ENCODE measurements around the gene F11.

Gene F11

GRCh38 chr4:186265683-186266652, at the start of gene F11:
TSS of gene F11 (plus strand) at chr4:186266189. CDS start at chr4:186267137, 948 bp downstream.
- no peak for TF ChIP-seq CTCF (IDR thresholded peaks at IDR 0.05; ENCODE audit: low read depth, low read length)
- in situ Hi-C loops (cut with HindIII; ENCODE audit: low sequenced_read_pairs): no loop called here
- H3K4me3 ChIP-seq (ENCODE audit: low read depth, low read length): no peak within 1 kb of the TSS
- DNase-seq (ENCODE audit: low read depth, low spot score): no peak

GRCh38 chr4:186216465-186217024, 49.4 kb upstream of the F11 start:
- in situ Hi-C loops (cut with HindIII; ENCODE audit: low sequenced_read_pairs): no loop called here
- H3K4me3 ChIP-seq (ENCODE audit: low read depth, low read length): no peak overlapping the region
- DNase-seq (ENCODE audit: low read depth, low spot score): no peak
- TF ChIP-seq CTCF (IDR thresholded peaks at IDR 0.05; ENCODE audit: low read depth, low read length): no peak

DNA sequence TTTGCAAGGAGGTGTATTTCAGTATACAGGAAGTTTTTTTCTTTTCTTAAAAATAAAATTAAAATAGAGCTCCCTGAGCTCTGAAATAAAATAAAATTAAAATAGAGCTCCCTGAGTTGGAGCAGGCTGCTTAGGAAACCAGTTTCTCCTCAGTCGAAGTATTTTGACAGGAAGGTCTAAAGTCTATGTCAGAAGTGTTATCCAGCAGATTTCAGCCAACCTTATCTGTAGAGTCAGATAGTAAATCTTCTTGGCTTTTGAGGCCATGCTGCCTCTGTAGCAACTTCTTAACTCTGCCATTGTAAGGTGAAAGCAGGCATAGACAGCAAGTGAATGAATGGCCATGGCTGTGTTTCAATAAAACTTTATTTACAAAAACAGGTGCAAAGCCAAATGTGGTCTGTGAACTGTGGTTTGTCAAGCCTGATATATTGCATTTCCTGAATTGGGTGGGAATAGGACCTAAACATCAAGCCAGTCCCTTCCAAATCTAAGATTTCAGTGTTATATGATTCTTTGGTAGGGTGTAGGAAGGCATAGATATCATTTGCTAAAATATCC, 48.2 kb upstream of the F11 start:
- no peak overlapping the region for H3K4me3 ChIP-seq (ENCODE audit: low read depth, low read length)
- no peak for TF ChIP-seq CTCF (IDR thresholded peaks at IDR 0.05; ENCODE audit: low read depth, low read length)
- DNase-seq (ENCODE audit: low read depth, low spot score): no peak
- in situ Hi-C loops (cut with HindIII; ENCODE audit: low sequenced_read_pairs): no loop called here

- DNase-seq (ENCODE audit: low read depth, low spot score): no peak
- in situ Hi-C loops (cut with HindIII; ENCODE audit: low sequenced_read_pairs): no loop called here
- H3K4me3 ChIP-seq (ENCODE audit: low read depth, low read length): no peak overlapping the region
- no peak for TF ChIP-seq CTCF (IDR thresholded peaks at IDR 0.05; ENCODE audit: low read depth, low read length)
Measured at GRCh38 chr4:186221624-186222023, 44.4 kb upstream of the F11 start.

- no peak overlapping the region for H3K4me3 ChIP-seq (ENCODE audit: low read depth, low read length)
- TF ChIP-seq CTCF (IDR thresholded peaks at IDR 0.05; ENCODE audit: low read depth, low read length): no peak
- in situ Hi-C loops (cut with HindIII; ENCODE audit: low sequenced_read_pairs): no loop called here
- no peak for DNase-seq (ENCODE audit: low read depth, low spot score)
Measured at GRCh38 chr4:186225848-186226247, 40.1 kb upstream of the F11 start.

DNA sequence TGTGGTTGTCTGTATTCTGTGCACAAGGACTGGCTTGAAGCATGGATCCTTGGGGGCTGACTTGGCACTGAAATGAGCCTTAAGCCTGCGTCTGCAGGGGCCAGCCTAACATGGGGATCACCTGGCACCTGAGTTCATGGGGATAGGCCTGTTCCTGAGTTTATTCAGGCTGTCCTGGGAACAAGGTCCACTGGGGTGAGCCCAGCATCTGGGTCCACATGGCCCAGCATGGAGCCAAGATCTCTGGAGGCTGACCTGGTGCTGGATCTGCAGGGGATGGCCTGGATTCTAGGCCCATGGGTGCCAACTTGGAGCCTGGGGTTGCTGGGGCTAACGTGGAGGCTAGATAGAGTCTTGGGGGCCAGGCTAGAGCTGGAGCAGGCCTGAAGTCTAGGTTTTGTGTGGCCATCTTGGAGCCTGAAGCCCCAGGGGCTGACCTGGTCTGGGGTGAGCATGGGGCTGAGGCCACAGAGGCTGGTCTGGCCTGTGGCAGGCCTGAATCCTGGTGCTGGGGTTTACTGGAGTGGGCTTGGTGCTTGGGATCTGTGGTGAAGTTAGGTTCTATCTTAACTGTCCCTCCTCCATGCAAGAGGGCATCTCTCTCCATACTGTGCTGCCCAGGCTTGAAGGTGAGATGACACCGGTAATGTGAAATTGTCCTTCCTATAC, 39.3 kb upstream of the F11 start:
- no peak for DNase-seq (ENCODE audit: low read depth, low spot score)
- in situ Hi-C loops (cut with HindIII; ENCODE audit: low sequenced_read_pairs): no loop called here
- no peak overlapping the region for H3K4me3 ChIP-seq (ENCODE audit: low read depth, low read length)
- no peak for TF ChIP-seq CTCF (IDR thresholded peaks at IDR 0.05; ENCODE audit: low read depth, low read length)
